Liver (tissue), 9 donors: ENCODE data around the gene HEXIM2. TPM values are rescaled to one million over a fixed set of nuclear protein-coding genes. Genes with fewer than 3 reads are reported as not detected.

Experiments
- DNase-seq: peaks from one replicate; pipeline ENCODE4 v3.0.0-alpha.2; 2017; ENCODE audit warnings: low spot score
- H3K27ac ChIP-seq, 2 donors: one replicate each; pipeline ENCODE4 v1.7.0; 2013; ENCODE audit warnings: inconsistent platforms in 2 of 2, low read length in 2 of 2, control low read depth in 1 of 2, low read depth in 1 of 2, mild to moderate bottlenecking in 1 of 2
- H3K27me3 ChIP-seq, 4 donors: one replicate each; pipeline versions ENCODE4 v1.6.1 to v1.7.0; 2013; ENCODE audit warnings: low read length in 3 of 4, inconsistent platforms in 1 of 4, mild to moderate bottlenecking in 1 of 4, moderate library complexity in 1 of 4; ENCODE audit not compliant: control insufficient read depth in 4 of 4, insufficient read depth in 4 of 4
- H3K36me3 ChIP-seq, 4 donors: one replicate each; pipeline versions ENCODE4 v1.6.1 to v1.7.0; 2013; ENCODE audit warnings: low read length in 3 of 4, mild to moderate bottlenecking in 3 of 4, low read depth in 1 of 4, moderate library complexity in 1 of 4; ENCODE audit not compliant: control insufficient read depth in 4 of 4, insufficient read depth in 3 of 4
- H3K4me1 ChIP-seq, 4 donors: one replicate each; pipeline versions ENCODE4 v1.6.1 to v1.7.0; 2013; ENCODE audit warnings: low read length in 3 of 4, mild to moderate bottlenecking in 3 of 4, moderate library complexity in 1 of 4; ENCODE audit not compliant: control insufficient read depth in 4 of 4, insufficient read depth in 4 of 4
- H3K4me3 ChIP-seq, 3 donors: one replicate each; pipeline versions ENCODE4 v1.6.1 to v1.7.0; 2013; ENCODE audit warnings: low read length in 3 of 3, control low read depth in 1 of 3, low read depth in 1 of 3, mild to moderate bottlenecking in 1 of 3
- H3K9ac ChIP-seq, 2 donors: one replicate each; pipeline ENCODE4 v1.7.0; 2013; ENCODE audit warnings: low read length in 2 of 2, mild to moderate bottlenecking in 2 of 2, moderate library complexity in 2 of 2, control low read depth in 1 of 2, low read depth in 1 of 2
- H3K9me3 ChIP-seq, 4 donors: one replicate each; pipeline versions ENCODE4 v1.6.1 to v1.7.0; 2013; ENCODE audit warnings: low read length in 3 of 4; ENCODE audit not compliant: control insufficient read depth in 4 of 4
- EGR1 ChIP-seq, 2 donors: IDR thresholded peaks; 2 replicates each; pipeline ENCODE4 v1.6.1; 2016 to 2018; ENCODE audit warnings: antibody characterized with exemption in 2 of 2, low read depth in 2 of 2
- FOXA1 ChIP-seq: IDR thresholded peaks from 2 replicates; pipeline ENCODE4 v1.6.1; 2016; ENCODE audit warnings: antibody characterized with exemption
- FOXA2 ChIP-seq: IDR thresholded peaks from 2 replicates; pipeline ENCODE4 v1.6.1; 2016; ENCODE audit warnings: antibody characterized with exemption
- GABPA ChIP-seq, 2 donors: IDR thresholded peaks in 1 of 2; conservative IDR thresholded peaks in 1 of 2; 2 replicates each; pipeline ENCODE4 v1.6.1; 2016; ENCODE audit warnings: antibody characterized with exemption in 2 of 2, mild to moderate bottlenecking in 1 of 2, moderate library complexity in 1 of 2
- HNF4A ChIP-seq, 2 donors: conservative IDR thresholded peaks; 2 replicates each; pipeline ENCODE4 v1.6.1; 2016; ENCODE audit warnings: antibody characterized with exemption in 2 of 2, mild to moderate bottlenecking in 2 of 2
- HNF4G ChIP-seq: IDR thresholded peaks from 2 replicates; pipeline ENCODE4 v1.6.1; 2016; ENCODE audit warnings: antibody characterized with exemption
- JUND ChIP-seq, 2 donors: IDR thresholded peaks; 2 replicates each; pipeline ENCODE4 v1.6.1; 2016; ENCODE audit warnings: antibody characterized with exemption in 2 of 2
- NR2F2 ChIP-seq: IDR thresholded peaks from 2 replicates; pipeline ENCODE4 v1.6.1; 2016; ENCODE audit warnings: antibody characterized with exemption
- RAD21 ChIP-seq, 2 donors: IDR thresholded peaks; 2 replicates each; pipeline ENCODE4 v1.6.1; 2016; ENCODE audit warnings: antibody characterized with exemption in 2 of 2, mild to moderate bottlenecking in 2 of 2
- RXRA ChIP-seq, 2 donors: IDR thresholded peaks; 2 replicates each; pipeline ENCODE4 v1.6.1; 2017 to 2018; ENCODE audit warnings: antibody characterized with exemption in 2 of 2, mild to moderate bottlenecking in 1 of 2
- SP1 ChIP-seq: IDR thresholded peaks from 2 replicates; pipeline ENCODE4 v1.6.1; 2018; ENCODE audit warnings: antibody characterized with exemption, mild to moderate bottlenecking
- TAF1 ChIP-seq: conservative IDR thresholded peaks from 2 replicates; pipeline ENCODE4 v1.6.1; 2016; ENCODE audit warnings: antibody characterized with exemption, mild to moderate bottlenecking
- YY1 ChIP-seq: IDR thresholded peaks from 2 replicates; pipeline ENCODE4 v1.6.1; 2016; ENCODE audit warnings: antibody characterized with exemption, mild to moderate bottlenecking
- WGBS: extraction: QIAGEN DNeasy Blood & Tissue Kit; methylation state at CpG from one replicate; pipeline ENCODE4 v1.1.7; 2013; 5-methylcytosine and 5-hydroxymethylcytosine counted together
- polyA plus RNA-seq, 2 donors: library from polyadenylated mRNA; stranded (reverse) in 1 of 2; unstranded in 1 of 2; fragments of 200-250 nt in 1 of 2; fragments of >200 nt in 1 of 2; fragmentation: Nextera tagmentation in 1 of 2; extraction: Ambion mirVana in 1 of 2; gene quantifications; one replicate each; pipeline versions ENCODE4 v1.2.1 to v1.2.3, GENCODE V29; 2013 to 2015
- total RNA-seq, 2 donors: library from RNA; depleted of rRNA; stranded (reverse); fragments of >200 nt; gene quantifications; one replicate each; pipeline ENCODE4 v1.2.3, GENCODE V29; 2014
- TF ChIP-seq, protein P1 (sequence below): fragments of 150-350 bp; IDR thresholded peaks from 2 replicates; pipeline ENCODE4 v1.5.1; 2017; ENCODE audit warnings: improper control_type of control experiment, low read depth, low read length; ENCODE audit not compliant: missing input control
- TF ChIP-seq, protein P2 (sequence below): IDR thresholded peaks from 2 replicates; pipeline ENCODE4 v1.6.1; 2016; ENCODE audit warnings: antibody characterized with exemption
- TF ChIP-seq, protein P3 (sequence below): IDR thresholded peaks from 2 replicates; pipeline ENCODE4 v1.6.1; 2016; ENCODE audit warnings: antibody characterized with exemption
- TF ChIP-seq, protein P4 (sequence below): IDR thresholded peaks from 2 replicates; pipeline ENCODE4 v1.6.1; 2016; ENCODE audit warnings: antibody characterized with exemption
- TF ChIP-seq, protein P5 (sequence below): IDR thresholded peaks from 2 replicates; pipeline ENCODE4 v1.6.1; 2016; ENCODE audit warnings: antibody characterized with exemption, mild to moderate bottlenecking
- donor health status: healthy.
- donor health status: healthy.
- donor health status: healthy.
- donor health status: healthy.
- donor health status: healthy.

HEXIM2 gene, protein sequence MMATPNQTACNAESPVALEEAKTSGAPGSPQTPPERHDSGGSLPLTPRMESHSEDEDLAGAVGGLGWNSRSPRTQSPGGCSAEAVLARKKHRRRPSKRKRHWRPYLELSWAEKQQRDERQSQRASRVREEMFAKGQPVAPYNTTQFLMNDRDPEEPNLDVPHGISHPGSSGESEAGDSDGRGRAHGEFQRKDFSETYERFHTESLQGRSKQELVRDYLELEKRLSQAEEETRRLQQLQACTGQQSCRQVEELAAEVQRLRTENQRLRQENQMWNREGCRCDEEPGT
- total RNA-seq: 1 to 10 TPM; 3.5 to 4.8 TPM
- 10 to 100 TPM in 1 of 2 donors, 1 to 10 TPM in 1; 6.1 to 10.7 TPM for polyA plus RNA-seq

DNA sequence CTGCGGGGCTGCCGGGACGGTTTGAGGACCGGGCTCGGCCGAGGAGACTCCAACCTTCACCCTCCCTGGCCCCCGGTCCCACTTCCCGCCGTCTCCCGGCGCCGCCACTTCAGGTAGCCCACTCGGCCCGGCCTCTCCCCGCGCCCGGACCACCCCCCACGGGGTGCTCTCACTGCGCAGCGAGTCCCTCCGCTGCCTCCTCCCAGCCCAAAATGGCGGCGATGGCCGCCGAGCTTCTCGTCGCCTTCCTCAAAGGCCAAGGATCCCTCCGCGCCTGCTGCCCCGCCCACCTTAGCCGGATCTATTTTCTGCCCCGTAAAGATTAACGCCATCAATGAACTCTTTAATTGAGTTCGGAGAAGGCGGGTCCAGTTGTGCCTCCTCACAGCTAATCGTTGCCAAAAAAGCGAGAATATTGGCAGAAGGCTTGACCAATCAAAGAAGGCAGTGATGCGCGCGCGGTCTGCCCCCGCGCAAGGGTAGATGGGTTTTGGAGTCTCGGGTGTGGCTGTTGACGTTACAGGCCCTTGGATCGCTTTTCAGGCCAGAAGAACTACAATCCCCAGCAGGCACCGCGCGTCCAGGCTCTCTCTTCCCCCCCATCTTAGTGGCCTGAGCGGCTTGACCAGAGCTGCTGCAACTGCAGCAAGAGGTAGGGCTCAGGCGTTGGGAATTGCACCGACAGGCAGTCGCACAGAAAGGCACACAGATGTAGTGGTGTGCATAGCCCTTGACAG lies at the start of gene HEXIM2:
Gene HEXIM2, plus strand, starts transcription at position 588 of the 737 bp plus-strand sequence. CDS start 919 bp downstream, outside the sequence.
- Histone ChIP-seq H3K27ac (peak within 1 kb of the TSS; percentile 99 to 100), H3K9me3 (no peaks in the 10 kb centered on the region), H3K9ac (peak within 1 kb of the TSS; percentile 96 to 97), H3K27me3 (no peaks in the 10 kb centered on the region), H3K36me3 (peaks cover 0 to 3% (median 0%) of the 10 kb centered on the region in 4 donors), H3K4me1 (peaks cover 11 to 52% (median 40%) of the 10 kb centered on the region in 4 donors), H3K4me3 (peak within 1 kb of the TSS; percentile 72 to 81 (median 75))
- TF ChIP-seq, protein P1, sequence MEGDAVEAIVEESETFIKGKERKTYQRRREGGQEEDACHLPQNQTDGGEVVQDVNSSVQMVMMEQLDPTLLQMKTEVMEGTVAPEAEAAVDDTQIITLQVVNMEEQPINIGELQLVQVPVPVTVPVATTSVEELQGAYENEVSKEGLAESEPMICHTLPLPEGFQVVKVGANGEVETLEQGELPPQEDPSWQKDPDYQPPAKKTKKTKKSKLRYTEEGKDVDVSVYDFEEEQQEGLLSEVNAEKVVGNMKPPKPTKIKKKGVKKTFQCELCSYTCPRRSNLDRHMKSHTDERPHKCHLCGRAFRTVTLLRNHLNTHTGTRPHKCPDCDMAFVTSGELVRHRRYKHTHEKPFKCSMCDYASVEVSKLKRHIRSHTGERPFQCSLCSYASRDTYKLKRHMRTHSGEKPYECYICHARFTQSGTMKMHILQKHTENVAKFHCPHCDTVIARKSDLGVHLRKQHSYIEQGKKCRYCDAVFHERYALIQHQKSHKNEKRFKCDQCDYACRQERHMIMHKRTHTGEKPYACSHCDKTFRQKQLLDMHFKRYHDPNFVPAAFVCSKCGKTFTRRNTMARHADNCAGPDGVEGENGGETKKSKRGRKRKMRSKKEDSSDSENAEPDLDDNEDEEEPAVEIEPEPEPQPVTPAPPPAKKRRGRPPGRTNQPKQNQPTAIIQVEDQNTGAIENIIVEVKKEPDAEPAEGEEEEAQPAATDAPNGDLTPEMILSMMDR: no peak
- TF ChIP-seq JUND (IDR thresholded peaks at IDR 0.05): peak; percentile 42 to 67
- peak in 1 of 2 donors; percentile 71 for TF ChIP-seq EGR1 (IDR thresholded peaks at IDR 0.05; ENCODE audit: low read depth in 2 of 2)
- TF ChIP-seq HNF4A (conservative IDR thresholded peaks at IDR 0.05): peak; percentile 47 to 70
- TF ChIP-seq RAD21 (IDR thresholded peaks at IDR 0.05): peak; percentile 10 to 30
- TF ChIP-seq GABPA (IDR thresholded peaks at IDR 0.05 in 1 of 2, conservative IDR thresholded peaks at IDR 0.05 in 1 of 2): peak in 1 of 2 donors; percentile 66
- peak; percentile 62 for TF ChIP-seq FOXA2
- peak; percentile 75 for TF ChIP-seq TAF1
- TF ChIP-seq, protein P2, sequence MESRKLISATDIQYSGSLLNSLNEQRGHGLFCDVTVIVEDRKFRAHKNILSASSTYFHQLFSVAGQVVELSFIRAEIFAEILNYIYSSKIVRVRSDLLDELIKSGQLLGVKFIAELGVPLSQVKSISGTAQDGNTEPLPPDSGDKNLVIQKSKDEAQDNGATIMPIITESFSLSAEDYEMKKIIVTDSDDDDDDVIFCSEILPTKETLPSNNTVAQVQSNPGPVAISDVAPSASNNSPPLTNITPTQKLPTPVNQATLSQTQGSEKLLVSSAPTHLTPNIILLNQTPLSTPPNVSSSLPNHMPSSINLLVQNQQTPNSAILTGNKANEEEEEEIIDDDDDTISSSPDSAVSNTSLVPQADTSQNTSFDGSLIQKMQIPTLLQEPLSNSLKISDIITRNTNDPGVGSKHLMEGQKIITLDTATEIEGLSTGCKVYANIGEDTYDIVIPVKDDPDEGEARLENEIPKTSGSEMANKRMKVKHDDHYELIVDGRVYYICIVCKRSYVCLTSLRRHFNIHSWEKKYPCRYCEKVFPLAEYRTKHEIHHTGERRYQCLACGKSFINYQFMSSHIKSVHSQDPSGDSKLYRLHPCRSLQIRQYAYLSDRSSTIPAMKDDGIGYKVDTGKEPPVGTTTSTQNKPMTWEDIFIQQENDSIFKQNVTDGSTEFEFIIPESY: peak; percentile 86
- TF ChIP-seq YY1: peak; percentile 100
- TF ChIP-seq, protein P3, sequence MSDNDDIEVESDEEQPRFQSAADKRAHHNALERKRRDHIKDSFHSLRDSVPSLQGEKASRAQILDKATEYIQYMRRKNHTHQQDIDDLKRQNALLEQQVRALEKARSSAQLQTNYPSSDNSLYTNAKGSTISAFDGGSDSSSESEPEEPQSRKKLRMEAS: peak; percentile 64
- no peak for TF ChIP-seq HNF4G
- peak; percentile 85 to 90 for TF ChIP-seq RXRA (IDR thresholded peaks at IDR 0.05)
- TF ChIP-seq, protein P4, sequence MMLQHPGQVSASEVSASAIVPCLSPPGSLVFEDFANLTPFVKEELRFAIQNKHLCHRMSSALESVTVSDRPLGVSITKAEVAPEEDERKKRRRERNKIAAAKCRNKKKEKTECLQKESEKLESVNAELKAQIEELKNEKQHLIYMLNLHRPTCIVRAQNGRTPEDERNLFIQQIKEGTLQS: peak; percentile 32
- TF ChIP-seq FOXA1: no peak
- TF ChIP-seq, protein P5, sequence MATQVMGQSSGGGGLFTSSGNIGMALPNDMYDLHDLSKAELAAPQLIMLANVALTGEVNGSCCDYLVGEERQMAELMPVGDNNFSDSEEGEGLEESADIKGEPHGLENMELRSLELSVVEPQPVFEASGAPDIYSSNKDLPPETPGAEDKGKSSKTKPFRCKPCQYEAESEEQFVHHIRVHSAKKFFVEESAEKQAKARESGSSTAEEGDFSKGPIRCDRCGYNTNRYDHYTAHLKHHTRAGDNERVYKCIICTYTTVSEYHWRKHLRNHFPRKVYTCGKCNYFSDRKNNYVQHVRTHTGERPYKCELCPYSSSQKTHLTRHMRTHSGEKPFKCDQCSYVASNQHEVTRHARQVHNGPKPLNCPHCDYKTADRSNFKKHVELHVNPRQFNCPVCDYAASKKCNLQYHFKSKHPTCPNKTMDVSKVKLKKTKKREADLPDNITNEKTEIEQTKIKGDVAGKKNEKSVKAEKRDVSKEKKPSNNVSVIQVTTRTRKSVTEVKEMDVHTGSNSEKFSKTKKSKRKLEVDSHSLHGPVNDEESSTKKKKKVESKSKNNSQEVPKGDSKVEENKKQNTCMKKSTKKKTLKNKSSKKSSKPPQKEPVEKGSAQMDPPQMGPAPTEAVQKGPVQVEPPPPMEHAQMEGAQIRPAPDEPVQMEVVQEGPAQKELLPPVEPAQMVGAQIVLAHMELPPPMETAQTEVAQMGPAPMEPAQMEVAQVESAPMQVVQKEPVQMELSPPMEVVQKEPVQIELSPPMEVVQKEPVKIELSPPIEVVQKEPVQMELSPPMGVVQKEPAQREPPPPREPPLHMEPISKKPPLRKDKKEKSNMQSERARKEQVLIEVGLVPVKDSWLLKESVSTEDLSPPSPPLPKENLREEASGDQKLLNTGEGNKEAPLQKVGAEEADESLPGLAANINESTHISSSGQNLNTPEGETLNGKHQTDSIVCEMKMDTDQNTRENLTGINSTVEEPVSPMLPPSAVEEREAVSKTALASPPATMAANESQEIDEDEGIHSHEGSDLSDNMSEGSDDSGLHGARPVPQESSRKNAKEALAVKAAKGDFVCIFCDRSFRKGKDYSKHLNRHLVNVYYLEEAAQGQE: peak; percentile 86
- peak; percentile 94 for TF ChIP-seq SP1
- TF ChIP-seq NR2F2: peak; percentile 89
- DNase-seq: peak; percentile 99
- under 1% methylated on average over 53 of the region's 53 CpGs for WGBS
